HG02938 (cell line): Measurements from ENCODE around the gene TRRAP.
"Not testable (repeated sequence)": the region's sequence is repeated elsewhere in the genome, so short reads cannot be mapped to it uniquely, and the experiment has no call there.

ENCODE experiments used
- ATAC-seq: cut with Tn5 transposase; IDR thresholded peaks from one replicate; pipeline ENCODE4 v1.9.1; 2021; ENCODE audit warnings: mild to moderate bottlenecking, moderate library complexity; ENCODE audit not compliant: unreplicated experiment

The TRRAP gene

GRCh38 chr7:98866351-98866750 lies 12.0 kb upstream of the TRRAP start:
- ATAC-seq = no peak

GRCh38 chr7:98866765-98867164 lies 11.6 kb upstream of the TRRAP start:
- no peak for ATAC-seq

GRCh38 chr7:98868450-98868849 lies 9.9 kb upstream of the TRRAP start:
- ATAC-seq = no peak

- ATAC-seq = no peak
Observed at GRCh38 chr7:98869027-98869596, 9.2 kb upstream of the TRRAP start.

- ATAC-seq = peak; percentile 11
Observed at GRCh38 chr7:98869597-98870120, 8.7 kb upstream of the TRRAP start, which contains the start of gene TMEM130. TSS of gene TMEM130 (minus strand) at chr7:98870014. CDS start at chr7:98869861, 153 bp downstream.

GRCh38 chr7:98870121-98870651 lies 8.1 kb upstream of the TRRAP start:
- ATAC-seq = peak; percentile 66

- no peak for ATAC-seq
Observed at GRCh38 chr7:98870807-98871491, 7.4 kb upstream of the TRRAP start.

- ATAC-seq = no peak
Observed at GRCh38 chr7:98872328-98872924, 5.9 kb upstream of the TRRAP start.

- not testable (repeated sequence) for ATAC-seq
Observed at GRCh38 chr7:98873610-98874009, 4.7 kb upstream of the TRRAP start.

GRCh38 chr7:98874942-98875341 lies 3.4 kb upstream of the TRRAP start:
- no peak for ATAC-seq

GRCh38 chr7:98875501-98875900 lies 2.8 kb upstream of the TRRAP start:
- no peak for ATAC-seq

- ATAC-seq = no peak
Observed at GRCh38 chr7:98877146-98877545, 1.2 kb upstream of the TRRAP start.

- ATAC-seq = no peak
Observed at GRCh38 chr7:98877692-98878364, 504 bp upstream of the TRRAP start.

GRCh38 chr7:98879198-98879978 lies 1.1 kb downstream of the TRRAP start:
- peak; percentile 91 for ATAC-seq

GRCh38 chr7:98879979-98880315 lies 1.6 kb downstream of the TRRAP start:
- ATAC-seq = no peak

GRCh38 chr7:98880485-98880884 lies 2.2 kb downstream of the TRRAP start:
- no peak for ATAC-seq

GRCh38 chr7:98881561-98882315 lies 3.4 kb downstream of the TRRAP start:
- no peak for ATAC-seq

GRCh38 chr7:98884416-98884815 lies 6.1 kb downstream of the TRRAP start:
- no peak for ATAC-seq

GRCh38 chr7:98887038-98887437 lies 8.7 kb downstream of the TRRAP start:
- no peak for ATAC-seq

GRCh38 chr7:98892609-98893008 lies 14.3 kb downstream of the TRRAP start:
- no peak for ATAC-seq
